GM06990 (cell line): ENCODE results near the gene SEBOX.

Source experiments
- DNase-seq: peaks from one replicate; pipeline ENCODE4 v3.0.0-alpha.2; 2011; ENCODE audit not compliant: insufficient read length; ENCODE audit errors: extremely low read depth
- H3K27me3 ChIP-seq: replicated peaks from 2 replicates; pipeline ENCODE4 v1.6.0; 2011; ENCODE audit warnings: low read length; ENCODE audit not compliant: control insufficient read depth, insufficient read depth
- H3K36me3 ChIP-seq: 2 replicates; pipeline ENCODE4 v1.5.1; 2011; ENCODE audit warnings: low read length; ENCODE audit not compliant: control insufficient read depth, insufficient read depth
- H3K4me3 ChIP-seq: replicated peaks from 2 replicates; pipeline ENCODE4 v1.5.1; 2011; ENCODE audit warnings: low read depth, mild to moderate bottlenecking, control low read depth, low read length
- CTCF ChIP-seq: IDR thresholded peaks from 2 replicates; pipeline ENCODE4 v1.5.1; 2011; ENCODE audit warnings: low read length, control low read depth, mild to moderate bottlenecking, inconsistent platforms; ENCODE audit not compliant: insufficient read depth, poor library complexity, severe bottlenecking

The SEBOX gene

GRCh38 chr17:28364665-28365363 lies at the start of gene SEBOX:
Gene SEBOX, minus strand, starts transcription at chr17:28365199. Its CDS starts 48 bp downstream, at chr17:28365151.
- peaks cover 22% of the 10 kb centered on the region for H3K36me3 ChIP-seq
- H3K27me3 ChIP-seq: no peaks in the 10 kb centered on the region

GRCh38 chr17:28413804-28414203 lies 48.8 kb upstream of the SEBOX start:
- no peak for DNase-seq
- H3K4me3 ChIP-seq: no peak overlapping the region
- TF ChIP-seq CTCF: no peak
- H3K27me3 ChIP-seq: no peaks in the 10 kb centered on the region
- no peaks in the 10 kb centered on the region for H3K36me3 ChIP-seq

More at GRCh38 chr17:28364665-28365363, at the start of gene SEBOX:
- no peak within 1 kb of the TSS for H3K4me3 ChIP-seq
- no peak for DNase-seq
- TF ChIP-seq CTCF: no peak

- DNase-seq: no peak
- no peaks in the 10 kb centered on the region for H3K36me3 ChIP-seq
- TF ChIP-seq CTCF: no peak
- no peaks in the 10 kb centered on the region for H3K27me3 ChIP-seq
- H3K4me3 ChIP-seq: no peak overlapping the region
Measured at GRCh38 chr17:28412099-28412498, 47.1 kb upstream of the SEBOX start.

- Histone ChIP-seq H3K27me3 (no peaks in the 10 kb centered on the region), H3K4me3 (no peak overlapping the region), H3K36me3 (no peaks in the 10 kb centered on the region)
- DNase-seq: no peak
- no peak for TF ChIP-seq CTCF
Measured at GRCh38 chr17:28407974-28408306, 42.9 kb upstream of the SEBOX start.

GRCh38 chr17:28407130-28407973 lies 42.4 kb upstream of the SEBOX start:
- H3K36me3 ChIP-seq: no peaks in the 10 kb centered on the region
- DNase-seq: no peak
- TF ChIP-seq CTCF: no peak
- H3K4me3 ChIP-seq: no peak overlapping the region
- H3K27me3 ChIP-seq: no peaks in the 10 kb centered on the region
